Fibroblast of mammary gland (primary cell): ENCODE results near the gene UNC79.

ENCODE experiments used
- DNase-seq: peaks from one replicate; pipeline ENCODE4 v3.0.0-alpha.2; 2010; ENCODE audit warnings: low read depth
- H3K4me3 ChIP-seq: 2 replicates; pipeline ENCODE4 v1.5.1; 2011; ENCODE audit warnings: low read depth, mild to moderate bottlenecking, low read length, moderate library complexity; ENCODE audit not compliant: control insufficient read depth
- CTCF ChIP-seq: conservative IDR thresholded peaks from 2 replicates; pipeline ENCODE4 v1.5.1; 2011; ENCODE audit warnings: low read depth, low read length, inconsistent platforms; ENCODE audit not compliant: control insufficient read depth, insufficient read depth

The UNC79 gene

GRCh38 chr14:93712079-93712837 lies 281.5 kb downstream of the UNC79 start:
- H3K4me3 ChIP-seq = no peak overlapping the region
- no peak for TF ChIP-seq CTCF
- no peak for DNase-seq

- no peak overlapping the region for H3K4me3 ChIP-seq
- TF ChIP-seq CTCF = no peak
- peak; percentile 21 for DNase-seq
Observed at GRCh38 chr14:93712838-93713724, 282.3 kb downstream of the UNC79 start.

- TF ChIP-seq CTCF = no peak
- H3K4me3 ChIP-seq = no peak overlapping the region
- no peak for DNase-seq
Observed at GRCh38 chr14:93713726-93714405, 283.1 kb downstream of the UNC79 start.

- DNase-seq = no peak
- no peak overlapping the region for H3K4me3 ChIP-seq
- no peak for TF ChIP-seq CTCF
Observed at GRCh38 chr14:93714605-93715004, 283.9 kb downstream of the UNC79 start.

- H3K4me3 ChIP-seq = no peak overlapping the region
- DNase-seq = no peak
- TF ChIP-seq CTCF = no peak
Observed at GRCh38 chr14:93715279-93715927, 284.7 kb downstream of the UNC79 start.

GRCh38 chr14:93716002-93716745 lies 285.4 kb downstream of the UNC79 start:
- DNase-seq = no peak
- TF ChIP-seq CTCF = no peak
- H3K4me3 ChIP-seq = no peak overlapping the region
